Fibroblast of lung (primary cell): ENCODE data around the gene PLEKHM1. TPM values are rescaled to one million over a fixed set of nuclear protein-coding genes. Genes with fewer than 3 reads are reported as not detected.
"Not testable (repeated sequence)": the region's sequence is repeated elsewhere in the genome, so short reads cannot be mapped to it uniquely, and the experiment has no call there.

Experiments used
- DNase-seq, 2 donors: peaks; one replicate each; pipeline versions ENCODE4 v3.0.0 to v3.0.0-alpha.2; 2010; ENCODE audit warnings: low read depth in 2 of 2
- H2AFZ ChIP-seq: 2 replicates; pipeline ENCODE4 v1.5.1; 2012; ENCODE audit warnings: low read length, control low read depth, inconsistent platforms
- H3K27ac ChIP-seq: 2 replicates; pipeline ENCODE4 v1.5.1; 2011; ENCODE audit warnings: low read length, control low read depth; ENCODE audit not compliant: insufficient read depth
- H3K27me3 ChIP-seq: 2 replicates; pipeline ENCODE4 v1.5.1; 2011; ENCODE audit warnings: mild to moderate bottlenecking, low read length; ENCODE audit not compliant: control insufficient read depth, insufficient read depth
- H3K36me3 ChIP-seq: 2 replicates; pipeline ENCODE4 v1.5.1; 2011; ENCODE audit warnings: low read length; ENCODE audit not compliant: control insufficient read depth, insufficient read depth
- H3K4me1 ChIP-seq: 2 replicates; pipeline ENCODE4 v1.5.1; 2011; ENCODE audit warnings: low read length; ENCODE audit not compliant: control insufficient read depth, insufficient read depth; ENCODE audit errors: extremely low read depth
- H3K4me2 ChIP-seq: 2 replicates; pipeline ENCODE4 v1.5.1; 2011; ENCODE audit warnings: low read length, control low read depth; ENCODE audit not compliant: insufficient read depth; ENCODE audit errors: extremely low read depth
- H3K4me3 ChIP-seq, 4 experiments: fragments of 200-600 bp in 1 of 4; sonication (generic) in 1 of 4; replicated peaks in 1 of 4; 2 replicates each; pipeline ENCODE4 v1.5.1; 2011 to 2016; ENCODE audit warnings: low read length in 4 of 4, low read depth in 3 of 4, mild to moderate bottlenecking in 3 of 4, control low read depth in 2 of 4, inconsistent platforms in 1 of 4, mixed read lengths in 1 of 4; ENCODE audit not compliant: insufficient read depth in 1 of 4; ENCODE audit errors: control extremely low read depth in 1 of 4
- H3K79me2 ChIP-seq: 2 replicates; pipeline ENCODE4 v1.5.1; 2012; ENCODE audit warnings: mild to moderate bottlenecking, low read length, inconsistent platforms; ENCODE audit not compliant: control insufficient read depth, insufficient read depth
- H3K9ac ChIP-seq: 2 replicates; pipeline ENCODE4 v1.5.1; 2011; ENCODE audit warnings: mild to moderate bottlenecking, low read length, control low read depth; ENCODE audit not compliant: insufficient read depth
- H3K9me3 ChIP-seq: 2 replicates; pipeline ENCODE4 v1.5.1; 2012; ENCODE audit warnings: low read depth, low read length; ENCODE audit not compliant: control insufficient read depth, insufficient read depth
- H4K20me1 ChIP-seq: 2 replicates; pipeline ENCODE4 v1.5.1; 2011; ENCODE audit warnings: low read length; ENCODE audit not compliant: control insufficient read depth, insufficient read depth; ENCODE audit errors: extremely low read depth
- polyA plus RNA-seq, 2 donors: library from polyadenylated mRNA; depleted of rRNA in 1 of 2; stranded (reverse) in 1 of 2; unstranded in 1 of 2; fragments of >200 nt; gene quantifications; 2 replicates each; pipeline ENCODE4 v1.2.1, GENCODE V29; 2011 to 2012; ENCODE audit warnings: missing spikeins in 1 of 2
- total RNA-seq: library from RNA; depleted of rRNA; stranded (reverse); fragments of >200 nt; gene quantifications from 2 replicates; pipeline ENCODE4 v1.2.1, GENCODE V29; 2014

PLEKHM1 gene
- total and polyA plus RNA-seq, 2 donors (not counting 1 experiment from before 2014, with no cell fraction given): 15.8 to 27.9 TPM

- H3K4me2 ChIP-seq, H3K27me3 ChIP-seq, H3K4me1 ChIP-seq, H3K9me3 ChIP-seq, H3K9ac ChIP-seq, H4K20me1 ChIP-seq, H3K79me2 ChIP-seq, H3K27ac ChIP-seq, H2AFZ ChIP-seq, H3K36me3 ChIP-seq, H3K4me3 ChIP-seq: not testable (repeated sequence)
- DNase-seq: peak in 1 of 2 donors; percentile 63
These were observed 43.5 kb downstream of the PLEKHM1 start for GRCh38 chr17:45446872-45447625.

DNA sequence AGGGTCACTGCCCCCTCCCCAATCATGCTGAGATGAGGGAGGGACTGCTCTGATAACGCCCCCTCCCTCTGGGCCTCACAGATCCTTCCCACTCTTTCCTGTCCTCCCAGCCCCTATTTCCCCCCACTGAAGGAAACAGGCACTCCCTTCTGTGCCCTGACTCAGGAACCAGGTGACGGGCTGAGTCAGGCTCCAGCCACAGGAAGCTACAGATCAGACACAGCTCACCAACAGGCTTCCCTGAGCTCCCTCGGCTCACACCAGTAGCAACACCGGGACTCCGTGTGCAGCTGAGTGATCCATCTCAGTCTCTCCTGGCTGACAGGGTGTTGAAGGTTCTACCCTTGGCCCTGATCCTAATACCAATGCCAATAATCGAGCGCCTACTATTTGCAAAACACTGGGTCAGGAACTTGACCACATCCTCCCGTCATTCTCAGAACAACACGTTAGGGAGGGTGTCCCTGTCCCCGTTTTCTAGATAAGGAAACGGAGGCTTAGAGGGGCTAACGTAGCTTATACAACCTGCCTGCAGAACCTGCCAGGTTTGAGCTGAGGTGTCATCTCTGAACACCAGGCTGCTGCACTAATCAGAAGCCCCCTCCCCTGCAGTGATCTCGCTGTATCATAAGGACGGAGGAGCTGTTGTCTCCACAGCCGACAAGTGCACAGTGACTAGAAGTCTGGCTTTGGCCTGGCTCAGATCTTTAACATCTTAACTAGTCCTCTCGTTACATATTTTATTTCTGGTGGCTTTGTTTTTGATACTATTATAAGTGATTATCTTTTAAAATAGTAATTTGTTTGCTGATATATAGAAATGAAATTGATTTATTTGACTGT is 44.4 kb downstream of the PLEKHM1 start:
- not testable (repeated sequence) for H2AFZ ChIP-seq, H3K4me2 ChIP-seq

GRCh38 chr17:45444856-45445820 is 45.4 kb downstream of the PLEKHM1 start:
- not testable (repeated sequence) for H2AFZ ChIP-seq, H3K79me2 ChIP-seq, H3K4me3 ChIP-seq, DNase-seq, H4K20me1 ChIP-seq, H3K4me1 ChIP-seq, H3K9ac ChIP-seq, H3K27me3 ChIP-seq, H3K9me3 ChIP-seq, H3K36me3 ChIP-seq, H3K27ac ChIP-seq, H3K4me2 ChIP-seq

More for the DNA sequence above, 44.4 kb downstream of the PLEKHM1 start:
- DNase-seq: peak; percentile 41 to 82
- H3K36me3 ChIP-seq, H3K9me3 ChIP-seq, H3K27me3 ChIP-seq, H3K4me3 ChIP-seq, H3K27ac ChIP-seq, H3K9ac ChIP-seq, H4K20me1 ChIP-seq, H3K4me1 ChIP-seq, H3K79me2 ChIP-seq: not testable (repeated sequence)

DNA sequence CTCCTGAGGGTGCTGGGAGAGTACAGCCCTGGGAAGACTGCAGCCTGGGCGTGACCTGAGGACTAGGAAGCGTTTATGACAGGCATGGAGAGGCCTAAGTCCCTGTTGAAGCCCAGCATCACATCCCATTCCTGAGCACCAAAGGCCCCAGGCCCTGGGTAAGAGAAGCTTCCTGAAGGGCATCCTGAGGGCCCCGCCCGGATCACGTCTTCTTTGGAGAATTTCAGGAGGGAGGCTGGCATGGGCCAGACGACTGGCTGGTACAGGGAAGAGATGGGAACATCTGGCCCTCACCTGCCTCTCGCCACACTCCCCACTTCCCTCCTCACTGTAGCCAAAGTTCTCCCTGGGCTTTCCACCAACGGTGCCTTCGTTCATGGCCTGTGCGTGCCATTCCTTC is 46.2 kb downstream of the PLEKHM1 start:
- H3K9ac ChIP-seq, H3K36me3 ChIP-seq, H3K4me3 ChIP-seq, H2AFZ ChIP-seq, H3K9me3 ChIP-seq, H3K27me3 ChIP-seq, H3K27ac ChIP-seq, H3K4me1 ChIP-seq, H3K79me2 ChIP-seq, DNase-seq, H4K20me1 ChIP-seq, H3K4me2 ChIP-seq: not testable (repeated sequence)

DNA sequence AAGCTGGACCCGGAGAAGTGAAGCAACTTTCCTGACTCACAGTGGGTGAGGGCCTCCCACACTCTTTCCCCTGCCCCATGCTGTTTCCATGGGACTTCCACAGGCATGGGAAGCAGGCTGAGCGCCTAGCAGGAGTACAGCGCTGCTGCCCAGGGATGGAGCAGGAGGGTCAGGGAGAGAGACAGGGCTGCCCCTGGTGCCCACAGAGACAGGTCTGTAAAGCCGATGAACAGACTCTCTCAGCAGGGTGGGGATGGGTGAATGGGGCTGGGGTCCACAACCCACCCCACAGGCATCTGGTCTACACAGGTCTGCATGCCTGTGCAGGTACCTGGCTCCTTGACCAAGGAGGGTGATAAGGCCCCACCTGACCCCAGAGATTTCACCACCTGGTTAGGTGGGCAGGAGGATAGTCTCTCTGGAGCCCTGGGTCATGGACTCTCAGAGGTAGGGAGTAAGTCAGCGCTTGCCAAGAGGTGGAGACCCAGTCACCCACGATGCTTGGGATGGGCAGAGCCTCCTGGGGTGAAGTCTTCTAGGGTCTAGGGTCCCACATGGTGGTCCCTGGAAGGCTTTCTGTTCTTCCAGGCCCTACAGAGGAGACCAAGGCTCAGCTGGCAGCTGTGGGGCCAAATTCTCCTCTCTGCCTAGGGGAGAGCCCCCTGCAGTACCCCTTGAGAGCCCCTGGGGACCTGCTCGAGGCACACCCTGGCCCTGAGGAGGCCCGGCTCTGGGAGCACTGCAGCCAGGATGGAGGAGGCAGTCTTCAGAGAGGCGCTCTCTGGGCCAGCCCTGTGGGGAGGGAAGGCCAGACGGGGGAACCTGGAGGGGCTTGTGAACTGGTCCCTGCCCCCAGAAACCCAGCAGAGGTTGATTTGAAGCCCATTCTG is 46.9 kb downstream of the PLEKHM1 start:
- H3K36me3 ChIP-seq, H3K79me2 ChIP-seq, H2AFZ ChIP-seq, H4K20me1 ChIP-seq, H3K9ac ChIP-seq, H3K4me2 ChIP-seq, H3K27me3 ChIP-seq, DNase-seq, H3K9me3 ChIP-seq, H3K4me1 ChIP-seq, H3K4me3 ChIP-seq, H3K27ac ChIP-seq: not testable (repeated sequence)
